ENCODE results near the gene CCDC138. TPM values are rescaled to one million over a fixed set of nuclear protein-coding genes. Genes with fewer than 3 reads are reported as not detected.
A peak's percentile ranks its signal among the peaks of the same experiment; 100 is the strongest.

Gene CCDC138
- total RNA-seq, 1 experiment from 2014 or later, result 14.8 TPM

DNA sequence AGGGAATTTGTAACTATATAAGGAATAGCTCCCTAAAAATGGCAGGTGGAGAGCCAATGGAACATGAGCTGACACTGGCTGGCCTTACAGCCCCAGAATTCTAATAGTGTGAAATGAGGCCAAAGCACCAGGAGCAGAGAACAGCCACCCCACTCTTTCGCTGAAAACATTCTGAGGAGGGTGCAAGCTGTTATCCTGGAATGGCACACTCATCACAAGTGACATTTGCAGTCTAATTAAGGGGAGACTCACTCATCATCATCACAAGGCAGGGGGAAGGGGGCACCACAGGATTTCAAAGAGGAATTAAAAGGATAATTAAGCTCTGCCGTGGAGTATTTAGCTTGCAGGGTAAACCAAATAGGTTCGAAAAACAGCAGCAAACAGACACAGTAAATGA lies 108.2 kb downstream of the CCDC138 start:
- no peak for DNase-seq (ENCODE audit: low read depth)

DNA sequence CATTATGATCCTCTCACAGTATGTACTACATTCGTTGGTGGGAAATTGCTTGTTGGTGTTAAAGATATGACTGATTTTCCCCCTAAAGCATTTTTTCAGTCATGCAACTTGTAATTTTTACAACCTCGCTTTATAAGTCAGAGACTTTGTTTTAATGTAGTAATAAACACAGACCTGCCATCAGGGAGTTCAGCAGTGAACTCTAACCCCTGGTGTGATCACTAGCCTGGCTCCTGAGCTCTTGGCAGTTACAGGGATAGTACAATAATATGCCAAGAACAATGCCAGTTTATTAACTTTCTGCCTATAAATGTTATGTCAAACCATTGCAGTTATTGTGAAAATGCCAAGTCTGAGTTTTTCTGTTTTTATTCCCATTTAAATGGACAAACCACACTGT lies 108.6 kb downstream of the CCDC138 start:
- no peak for DNase-seq (ENCODE audit: low read depth)

DNA sequence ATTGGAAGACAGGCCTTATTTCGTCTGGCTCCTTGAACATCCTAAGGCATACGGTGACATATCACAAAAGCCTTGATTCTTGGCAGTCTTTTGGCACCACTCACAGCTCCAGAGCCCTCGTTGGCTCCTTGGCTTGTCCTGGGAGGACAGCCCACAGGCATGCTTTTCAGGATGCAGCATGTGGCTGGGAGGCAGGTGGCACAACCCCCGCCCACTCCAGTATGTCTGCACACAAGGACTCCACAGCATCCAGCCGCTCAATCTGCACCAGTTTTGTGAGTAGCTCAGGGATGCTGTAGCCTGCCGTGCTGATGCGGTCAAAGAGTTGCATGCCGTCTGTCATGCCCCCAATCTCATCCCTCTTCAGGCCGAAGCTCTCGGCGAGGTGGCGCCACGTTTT lies 110.2 kb downstream of the CCDC138 start:
- DNase-seq (ENCODE audit: low read depth), result no peak

DNA sequence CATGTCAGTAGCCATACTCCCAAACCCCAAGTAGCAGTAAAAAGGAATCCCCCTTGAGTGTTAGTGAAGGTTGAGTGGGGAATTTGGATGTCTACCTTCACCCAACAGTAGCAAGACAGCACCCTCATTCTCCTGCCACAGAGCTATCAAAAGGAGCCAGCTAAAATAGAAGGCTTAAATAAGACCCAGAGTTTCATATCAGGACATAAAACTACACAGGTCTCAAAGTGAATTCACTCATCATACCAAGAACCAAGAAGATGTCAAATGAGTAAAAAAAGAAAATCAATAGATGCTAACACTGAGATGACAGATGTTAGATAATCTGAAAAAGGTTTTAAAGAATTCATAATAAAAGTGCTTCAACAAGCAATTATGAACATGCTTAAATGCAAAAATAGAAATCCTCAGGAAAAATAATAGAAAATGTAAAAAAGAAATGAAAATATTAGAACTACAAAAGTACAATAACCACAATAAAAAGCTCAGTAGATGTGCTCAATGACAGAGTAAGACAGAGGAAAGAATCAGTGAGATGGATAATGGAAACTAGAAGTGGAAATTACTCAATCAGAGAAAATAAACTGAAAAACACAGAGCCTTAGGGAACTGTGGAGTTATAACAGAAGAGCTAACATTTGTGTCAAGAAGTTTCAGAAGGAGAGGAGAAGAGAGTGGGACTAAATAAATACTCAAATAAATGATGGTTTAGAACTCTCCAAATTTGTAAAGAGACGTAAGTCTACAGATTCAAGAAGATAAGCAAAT lies 111.9 kb downstream of the CCDC138 start:
- no peak for DNase-seq (ENCODE audit: low read depth)

DNA sequence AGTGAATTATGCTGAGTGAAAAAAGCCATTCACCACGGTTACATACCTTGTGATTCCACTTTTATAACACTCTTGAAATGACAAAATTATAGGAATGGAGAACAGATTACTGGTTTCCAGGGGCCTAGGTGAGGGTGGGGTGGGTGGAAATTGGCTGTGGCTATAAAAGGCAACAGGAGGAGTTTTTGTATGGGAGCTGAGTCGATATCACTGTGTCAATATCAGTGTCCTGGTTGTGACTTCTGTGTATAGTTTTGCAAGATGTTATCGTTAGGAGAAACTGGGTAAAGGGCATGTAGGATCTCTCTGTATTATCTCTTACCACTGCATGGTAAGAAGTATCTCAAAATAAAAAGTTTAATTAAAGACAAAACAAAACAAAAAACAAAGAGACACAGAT lies 118.1 kb downstream of the CCDC138 start:
- DNase-seq (ENCODE audit: low read depth), result no peak

DNA sequence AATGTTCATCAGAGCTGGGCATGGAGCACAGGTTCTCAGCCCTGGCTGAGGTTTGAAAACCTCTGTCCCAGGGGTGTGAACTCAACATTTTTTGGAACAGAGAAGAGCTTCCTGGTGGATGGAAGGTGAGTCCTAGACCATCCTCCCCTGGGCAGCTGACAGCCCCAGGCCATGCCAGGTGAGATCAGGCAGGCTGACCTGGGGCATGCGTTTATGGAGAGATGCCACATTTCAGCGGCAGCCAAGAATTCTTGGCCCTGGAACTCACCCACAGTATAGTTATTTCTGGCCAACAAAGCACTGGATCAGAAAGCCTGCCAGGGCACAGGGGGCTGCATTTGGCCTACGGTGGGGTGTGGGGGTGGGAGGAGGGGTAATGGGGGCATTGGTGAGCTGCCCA lies 118.6 kb downstream of the CCDC138 start:
- no peak for DNase-seq (ENCODE audit: low read depth)

DNA sequence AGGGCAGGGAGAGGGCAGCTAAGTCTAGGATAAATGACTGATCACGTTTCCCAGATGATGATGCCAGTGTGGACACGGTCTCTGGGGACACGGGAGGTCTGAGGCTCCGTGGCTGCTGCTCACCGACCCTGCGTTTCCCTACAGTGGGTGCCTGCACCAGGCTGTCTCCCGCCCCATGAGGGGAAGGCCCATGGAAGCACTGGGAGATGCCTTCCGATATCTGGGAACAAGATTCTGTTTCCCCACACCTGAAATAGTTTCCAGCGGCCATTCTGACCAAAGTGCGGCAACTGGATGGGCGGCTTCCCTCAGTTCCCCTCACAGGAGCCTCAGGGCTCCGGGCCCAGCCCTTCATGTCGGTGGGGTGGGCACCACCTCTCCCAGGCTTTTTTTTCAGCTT lies 119.3 kb downstream of the CCDC138 start:
- DNase-seq (ENCODE audit: low read depth), result no peak

DNA sequence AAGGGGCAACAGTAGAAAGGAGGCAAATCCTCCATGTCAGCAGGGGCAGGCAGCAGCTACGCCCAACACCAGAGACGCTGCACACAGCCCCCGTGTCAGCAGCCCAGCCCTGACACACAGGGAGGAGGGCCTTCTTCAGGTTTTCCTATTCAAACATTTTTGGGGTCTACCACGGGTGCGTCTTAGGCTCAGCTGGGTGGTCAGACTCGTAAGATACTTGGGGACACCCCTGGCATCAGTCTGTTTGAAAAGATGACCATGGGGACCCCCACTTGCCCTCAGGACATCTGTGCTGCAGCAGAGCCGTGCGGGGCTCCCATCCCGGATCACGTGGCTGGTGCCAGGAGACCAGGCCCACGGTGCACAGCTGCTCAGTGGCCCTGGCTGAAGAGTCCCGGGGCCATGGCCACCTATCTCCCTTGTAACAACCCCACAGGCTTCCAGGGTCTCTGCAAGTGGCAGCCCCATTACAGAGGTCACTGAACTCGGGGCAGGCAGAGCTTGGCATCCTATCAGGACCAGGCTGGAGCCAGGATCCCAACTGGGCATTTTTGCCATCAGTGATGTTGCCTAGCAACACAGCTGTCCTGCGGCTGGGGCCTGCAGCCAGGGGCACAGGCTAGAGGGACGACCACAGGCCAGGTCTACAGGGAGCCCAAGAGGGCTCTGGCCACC lies 120.0 kb downstream of the CCDC138 start:
- no peak for DNase-seq (ENCODE audit: low read depth)

DNA sequence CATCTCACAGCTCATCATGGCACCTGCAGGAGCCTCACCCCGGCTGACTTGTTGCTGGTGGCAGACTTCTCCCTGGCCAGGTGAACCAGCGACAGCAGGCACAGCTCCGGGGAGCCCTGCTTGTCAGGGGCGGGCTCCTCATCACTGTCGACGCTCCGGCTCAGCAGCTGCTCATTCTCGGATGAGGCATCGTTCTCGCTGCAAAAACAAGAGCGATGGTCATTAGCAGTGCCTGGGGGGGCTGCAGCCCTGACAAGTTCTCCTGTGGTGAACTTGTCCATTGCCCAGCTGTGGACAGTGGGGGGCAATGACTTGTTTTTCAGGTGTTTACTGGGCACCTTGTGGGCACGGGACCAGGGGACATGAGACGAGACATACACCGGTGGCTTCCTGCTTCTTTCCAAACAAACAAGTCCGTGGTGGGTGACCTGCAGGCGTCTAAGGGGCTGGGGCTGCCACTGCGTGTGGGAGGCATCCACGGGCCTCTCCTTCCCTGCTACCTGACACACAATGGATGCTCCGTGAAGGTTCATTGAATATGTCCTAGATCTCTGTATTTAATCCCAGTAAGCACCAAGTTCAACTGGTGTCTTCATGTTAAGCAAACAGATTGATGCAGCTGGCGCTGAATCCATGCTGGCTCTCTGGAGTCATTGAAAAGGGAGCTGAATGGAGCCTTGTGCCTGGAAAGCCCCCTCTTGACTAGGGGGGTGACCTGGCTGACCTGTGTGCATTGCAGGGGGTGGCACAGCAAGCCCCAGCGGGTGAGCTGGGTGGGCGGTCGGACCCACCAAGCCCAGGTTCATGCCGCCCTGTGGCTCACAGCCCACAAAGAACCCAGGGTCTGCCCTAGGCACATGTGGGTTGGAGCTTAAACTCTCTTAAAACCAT lies 121.5 kb downstream of the CCDC138 start:
- no peak for DNase-seq (ENCODE audit: low read depth)

DNA sequence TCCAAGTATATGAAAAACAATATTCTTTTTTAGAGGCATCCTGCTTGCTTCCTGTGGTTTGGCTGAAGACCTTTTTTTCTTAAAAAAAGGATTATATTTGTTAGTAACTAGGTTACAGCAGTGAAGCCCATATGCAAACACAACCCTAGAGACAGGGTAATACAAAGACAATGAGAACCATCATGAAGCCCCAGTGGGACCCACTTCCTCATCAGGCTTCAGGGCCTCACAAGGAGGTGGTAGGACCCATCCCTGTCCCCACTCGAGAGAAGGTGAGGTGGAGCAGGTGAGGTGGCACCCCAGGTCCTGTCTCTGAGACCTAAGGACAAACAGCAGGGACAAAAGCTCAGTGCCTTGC lies 122.1 kb downstream of the CCDC138 start:
- no peak for DNase-seq (ENCODE audit: low read depth)

DNA sequence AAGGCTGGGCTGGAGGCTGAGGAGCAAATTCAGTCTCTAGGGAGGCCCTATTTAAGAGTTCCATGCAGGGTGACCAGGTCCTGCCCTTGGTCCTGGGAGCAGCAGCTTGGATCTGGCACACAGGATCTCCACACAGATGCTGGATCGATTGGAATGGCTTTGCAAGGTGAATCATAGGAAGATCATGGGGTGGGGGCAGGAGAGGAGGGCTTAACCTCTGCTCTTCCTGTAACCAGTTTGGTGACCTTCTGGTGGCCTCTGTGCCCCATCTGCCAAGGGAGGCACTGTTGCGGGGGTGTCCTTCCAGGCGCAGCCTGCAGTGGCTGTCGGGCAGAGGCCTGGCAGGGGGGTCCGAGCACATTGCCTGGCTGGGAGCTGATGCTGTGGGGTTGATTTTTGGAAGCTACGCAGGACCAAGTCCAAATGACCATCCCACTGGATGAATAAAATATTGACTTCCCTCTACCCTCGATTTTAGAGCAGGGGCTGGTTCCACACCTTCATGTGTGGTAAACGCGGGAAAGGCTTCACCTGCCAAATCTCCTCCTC lies 122.8 kb downstream of the CCDC138 start:
- no peak for DNase-seq (ENCODE audit: low read depth)

DNA sequence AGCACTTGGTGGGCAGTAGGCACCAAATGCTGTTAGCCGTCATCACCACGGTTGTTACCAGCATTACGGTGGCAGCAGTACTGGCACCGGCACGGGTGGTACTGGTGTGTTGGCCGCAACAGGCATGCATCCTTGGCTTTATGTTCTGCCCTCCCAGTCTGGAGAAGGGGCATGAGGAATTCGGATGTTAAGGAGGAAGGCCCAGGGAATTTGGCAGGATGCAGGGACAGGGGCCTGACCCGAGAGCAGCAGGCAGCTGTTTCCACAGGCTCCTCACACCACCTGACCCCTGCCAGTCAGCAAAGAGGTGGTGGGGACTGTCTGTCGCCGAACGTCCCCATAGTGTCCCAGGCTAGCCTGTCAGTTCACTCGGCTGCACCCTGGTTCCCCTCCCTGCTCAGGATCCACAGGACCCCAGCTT lies 123.5 kb downstream of the CCDC138 start:
- no peak for DNase-seq (ENCODE audit: low read depth)

DNA sequence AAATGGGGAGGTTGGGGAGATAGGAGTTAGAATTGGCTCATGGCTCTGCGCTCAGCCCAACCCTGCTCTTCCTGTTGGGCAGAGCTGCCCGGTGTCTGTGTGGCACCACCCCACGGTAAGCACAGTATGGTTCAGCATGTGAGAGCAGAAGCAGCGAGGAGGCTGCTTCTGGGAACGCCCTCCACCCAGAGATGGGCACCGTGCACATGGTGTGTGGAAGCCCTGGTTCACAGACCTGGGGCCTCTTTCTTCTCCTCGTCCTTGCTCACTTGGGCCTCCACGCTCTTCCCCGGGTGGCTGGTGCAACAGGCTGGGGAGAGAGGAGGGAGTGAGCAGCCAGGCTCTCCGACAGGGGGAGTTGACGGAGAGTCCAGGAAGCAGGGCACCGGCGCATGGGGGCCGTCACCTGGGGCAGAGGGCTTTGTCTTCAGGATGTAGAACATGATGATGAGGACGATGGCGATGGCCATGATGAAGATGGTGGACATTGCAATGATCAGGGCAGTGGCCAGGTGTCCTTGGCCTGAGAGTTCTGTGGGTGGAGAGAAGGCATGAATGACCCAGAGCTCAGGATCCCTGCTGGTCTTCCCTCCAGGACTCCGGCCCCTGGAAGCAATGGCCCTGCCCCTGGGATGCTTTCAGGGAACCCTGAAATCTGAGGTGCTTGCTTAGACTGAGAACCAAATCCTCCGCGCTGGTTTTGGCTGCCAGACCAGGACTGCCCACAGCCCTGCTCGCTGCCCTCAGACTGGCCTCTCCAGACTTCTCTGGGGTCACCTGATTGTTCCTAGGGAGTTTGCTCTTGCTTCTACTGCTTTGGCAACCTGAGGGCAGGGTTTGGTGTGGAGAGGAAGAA lies 124.2 kb downstream of the CCDC138 start:
- peak; percentile 8 for DNase-seq (ENCODE audit: low read depth)

DNA sequence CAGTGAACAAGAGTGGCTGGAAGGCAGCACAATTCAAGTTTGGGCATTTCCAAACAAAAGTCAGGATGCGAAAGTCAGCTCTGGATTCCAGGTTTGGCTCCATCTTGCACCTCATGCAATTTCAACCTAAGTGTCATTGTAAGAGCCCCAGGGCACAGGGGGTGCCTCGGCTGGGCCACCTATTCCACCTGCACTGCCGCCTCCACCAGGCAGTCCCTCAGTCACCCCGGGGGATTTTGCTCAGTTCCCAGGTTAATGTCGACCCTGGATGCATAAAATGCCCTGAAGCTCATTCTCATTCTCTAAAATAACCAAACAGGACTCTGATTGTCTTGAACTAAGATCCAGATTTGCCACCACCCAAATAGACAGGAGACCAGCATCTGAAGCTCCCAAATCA lies 124.8 kb downstream of the CCDC138 start:
- DNase-seq (ENCODE audit: low read depth), result no peak

DNA sequence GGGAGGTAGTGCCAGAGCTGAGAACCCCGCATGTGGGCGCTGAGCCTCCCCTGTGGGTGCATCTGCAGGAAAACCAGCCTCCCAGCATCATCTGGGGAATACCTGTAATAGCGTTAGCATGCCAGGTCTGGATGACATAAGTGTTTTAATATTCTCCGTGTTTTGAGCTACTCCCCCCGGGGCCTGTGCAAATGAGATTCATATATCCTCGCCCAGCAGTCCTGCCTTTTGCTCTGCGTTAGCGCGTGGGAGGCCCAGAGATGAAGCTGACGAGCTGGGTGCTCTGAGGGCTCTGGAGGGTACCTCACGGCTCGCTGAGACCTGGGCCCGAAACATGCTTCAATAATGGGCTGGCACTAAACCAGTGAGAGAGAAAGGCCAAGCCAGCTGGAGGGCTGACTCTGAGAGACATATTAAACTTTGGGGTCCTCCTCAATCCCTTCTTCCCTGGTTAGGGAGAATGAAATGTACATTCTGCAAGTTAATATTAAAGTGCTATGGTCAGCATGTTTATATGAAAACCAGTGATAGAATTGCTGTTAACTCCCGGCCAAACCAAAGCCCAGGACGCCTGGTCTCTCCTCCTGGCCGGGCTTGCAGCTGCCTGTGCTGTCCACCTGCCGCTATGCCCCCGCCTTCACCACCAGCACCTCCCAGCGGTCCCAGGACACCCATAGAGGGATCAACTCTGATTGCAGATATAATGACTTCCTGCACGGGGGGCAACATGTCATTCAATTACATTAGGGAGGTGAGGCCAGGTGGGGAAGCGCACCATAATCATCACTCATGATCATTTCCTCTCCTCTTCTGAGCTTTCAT lies 125.4 kb downstream of the CCDC138 start:
- DNase-seq (ENCODE audit: low read depth), result no peak

DNA sequence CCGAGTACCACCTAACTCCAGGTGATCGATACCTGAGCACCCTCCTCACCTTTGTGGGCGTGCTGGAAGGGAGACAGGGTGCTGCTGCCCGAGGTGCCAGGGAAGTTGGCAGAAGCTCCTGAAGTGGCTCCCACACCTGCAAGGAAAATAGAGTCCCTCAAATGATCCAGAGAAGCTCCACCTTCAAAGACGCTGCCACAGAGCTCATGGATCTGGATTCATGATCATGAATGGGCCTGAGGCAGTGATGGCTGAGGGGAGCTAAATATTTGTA lies 126.0 kb downstream of the CCDC138 start:
- DNase-seq (ENCODE audit: low read depth), result no peak

DNA sequence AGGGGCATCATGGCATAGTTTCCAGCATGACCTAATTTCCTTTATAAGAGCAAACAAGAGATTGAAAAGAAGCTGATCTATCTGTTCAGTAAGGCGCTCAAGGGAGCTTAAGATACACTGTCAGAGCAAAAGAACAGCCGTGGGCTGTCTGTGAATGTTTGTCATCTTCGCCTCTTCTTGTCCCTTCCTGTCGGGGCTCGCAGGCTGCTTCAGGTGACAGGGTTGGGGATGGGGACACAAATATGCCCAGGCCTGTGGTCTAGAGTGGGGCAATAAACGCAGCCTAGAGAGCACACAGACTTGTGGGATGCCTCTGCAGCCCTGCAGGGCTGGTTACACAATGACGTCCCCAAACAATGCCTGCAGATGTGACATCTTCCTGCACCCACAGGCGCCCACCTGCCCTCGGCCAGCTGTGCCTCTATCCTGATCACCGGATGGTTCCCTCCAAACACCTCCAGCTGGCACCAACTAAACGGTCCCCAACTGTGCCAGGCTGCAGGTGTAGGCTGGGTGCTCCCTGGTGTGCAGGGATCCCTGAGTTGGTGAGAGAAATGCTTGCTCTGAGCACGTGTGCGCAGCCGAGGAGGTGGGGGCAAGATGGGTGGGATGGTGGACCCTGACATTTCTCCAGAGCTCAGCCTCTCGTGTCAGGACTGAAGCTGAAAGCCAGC lies 129.7 kb downstream of the CCDC138 start:
- DNase-seq (ENCODE audit: low read depth), result no peak

DNA sequence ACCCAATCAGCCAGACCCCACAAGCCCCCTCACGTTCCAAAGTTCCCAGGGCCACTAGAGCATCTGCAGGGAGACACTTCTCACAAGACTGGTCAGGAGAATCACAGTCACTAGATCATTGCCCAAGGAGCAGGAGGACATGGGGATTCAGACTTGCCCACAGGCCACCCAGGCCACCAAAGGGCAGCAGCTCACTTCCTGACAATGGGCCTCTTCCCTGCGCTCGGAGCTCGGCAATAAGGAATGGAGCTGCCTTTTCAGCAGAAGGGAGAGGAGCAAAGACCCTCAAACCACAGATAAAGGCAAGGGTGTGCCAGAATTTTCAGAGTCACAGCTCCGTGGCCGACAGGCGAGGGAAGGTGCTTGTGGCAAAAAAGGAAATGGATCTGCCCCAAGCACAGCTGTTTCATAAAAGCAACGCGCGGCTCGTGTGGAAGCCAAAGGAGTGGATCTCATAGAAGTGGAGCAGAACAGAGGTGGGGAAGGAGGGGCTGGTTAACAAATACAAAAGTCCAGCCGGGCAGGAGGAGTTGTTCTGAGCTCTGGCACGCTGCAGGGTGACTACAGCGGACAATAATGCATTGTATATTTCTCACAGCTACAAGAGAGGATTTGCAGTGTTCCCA lies 130.3 kb downstream of the CCDC138 start:
- DNase-seq (ENCODE audit: low read depth), result no peak

DNA sequence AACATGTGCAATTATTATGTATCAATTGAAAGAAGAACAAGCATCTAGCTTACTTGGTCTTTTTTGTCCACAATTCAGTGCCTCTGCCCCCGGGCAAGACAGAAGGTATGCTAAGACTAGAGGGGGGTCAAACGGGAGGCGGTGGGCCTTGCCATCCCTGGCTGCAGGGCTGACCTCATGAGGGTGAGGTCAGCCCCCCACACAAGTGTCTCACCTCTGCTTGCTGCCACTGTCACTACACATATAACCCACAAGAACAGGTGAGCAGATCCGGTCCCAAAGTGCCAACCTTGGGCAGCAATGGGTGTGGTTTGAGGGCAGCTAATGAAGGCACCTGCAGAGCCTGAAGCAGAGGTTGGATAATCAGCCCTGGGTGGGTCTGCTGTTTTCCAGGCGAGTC lies 131.0 kb downstream of the CCDC138 start:
- DNase-seq (ENCODE audit: low read depth), result no peak
